ENCODE results near the gene TMEM9.

- TF ChIP-seq GATA2 (IDR thresholded peaks at IDR 0.05; ENCODE audit: low read depth, low read length) (no peak), GATA3 (IDR thresholded peaks at IDR 0.05; ENCODE audit: low read depth, low read length) (no peak)
Observed at GRCh38 chr1:201142849-201143725, 11.2 kb downstream of the TMEM9 start.
